HepG2 (cell line): ENCODE results near the gene PRKG1. TPM values are rescaled to one million over a fixed set of nuclear protein-coding genes. Genes with fewer than 3 reads are reported as not detected.

Source experiments
- ATAC-seq: fragments of 200-7000 bp; cut with Tn5 transposase; 3 replicates; pipeline ENCODE4 v1.9.1; 2020; ENCODE audit warnings: mild to moderate bottlenecking, moderate library complexity
- BruUV-seq: library from RNA; stranded (reverse); fragments of 400-500 nt; replicated peaks from 2 replicates; lab custom pipeline; 2021; lab: Mats Ljungman, UMichigan
- CTCF ChIA-PET: fragments of 300-600 bp; formaldehyde crosslinking; extraction: SDS; loops from one replicate; lab custom pipeline; 2021; ENCODE audit warnings: low total read pairs, inconsistent platforms, low intra/inter-chr PET ratio; lab: Yijun Ruan, JAX
- POLR2A ChIA-PET: fragments of 350-600 bp; sonication (Branson Sonifier 250); formaldehyde crosslinking; loops from one replicate; lab custom pipeline; 2020; ENCODE audit warnings: antibody characterized with exemption, inconsistent platforms; lab: Yijun Ruan, JAX
- DNase-seq: peaks from one replicate; pipeline ENCODE4 v3.0.0-alpha.2; 2015; ENCODE audit warnings: low spot score
- FAIRE-seq: peaks from 3 replicates; lab custom pipeline; 2011; peaks lifted over from hg19 to GRCh38; lab: Jason Lieb, UNC
- H2AFZ ChIP-seq: one replicate; pipeline ENCODE4 v1.6.1; 2011; ENCODE audit warnings: low read length, inconsistent platforms
- H3K27ac ChIP-seq: fragments of 300-600 bp; 3 replicates; pipeline ENCODE4 v1.8.0; 2011; ENCODE audit warnings: mixed run types, mild to moderate bottlenecking, mixed read lengths, low read length, inconsistent platforms; ENCODE audit not compliant: insufficient read depth; ENCODE audit errors: extremely low read length
- H3K27me3 ChIP-seq, 2 experiments: fragments of 200-600 bp in 1 of 2; 2 replicates in 1 of 2; 3 replicates in 1 of 2; pipeline versions ENCODE4 v1.6.0 to v1.8.0; 2011; ENCODE audit warnings: low read length in 2 of 2, mild to moderate bottlenecking in 2 of 2, moderate library complexity in 2 of 2, inconsistent platforms in 1 of 2; ENCODE audit not compliant: insufficient read depth in 2 of 2, control insufficient read depth in 1 of 2
- H3K36me3 ChIP-seq, 2 experiments: fragments of 200-600 bp in 1 of 2; replicated peaks in 1 of 2; 2 replicates in 1 of 2; 3 replicates in 1 of 2; pipeline versions ENCODE4 v1.5.1 to v1.8.0; 2011; ENCODE audit warnings: low read length in 2 of 2, inconsistent platforms in 1 of 2; ENCODE audit not compliant: insufficient read depth in 2 of 2, control insufficient read depth in 1 of 2
- H3K4me1 ChIP-seq: 2 replicates; pipeline ENCODE4 v1.5.1; 2012; ENCODE audit warnings: low read length, inconsistent platforms; ENCODE audit not compliant: insufficient read depth
- H3K4me2 ChIP-seq: 2 replicates; pipeline ENCODE4 v1.6.0; 2011; ENCODE audit warnings: low read depth, low read length, inconsistent platforms
- H3K4me3 ChIP-seq, 3 experiments: fragments of 200-600 bp in 1 of 3; sonication (generic), shearing (Covaris generic) in 1 of 3; replicated peaks in 1 of 3; 2 replicates each; pipeline ENCODE4 v1.5.1; 2011 to 2016; ENCODE audit warnings: low read length in 3 of 3, inconsistent platforms in 2 of 3, low read depth in 2 of 3, mild to moderate bottlenecking in 2 of 3, control low read depth in 1 of 3, mixed read lengths in 1 of 3; ENCODE audit not compliant: insufficient read depth in 1 of 3
- H3K79me2 ChIP-seq: one replicate; pipeline ENCODE4 v1.6.1; 2011; ENCODE audit warnings: low read length, inconsistent platforms; ENCODE audit not compliant: insufficient read depth
- H3K9ac ChIP-seq: 2 replicates; pipeline ENCODE4 v1.6.0; 2011; ENCODE audit warnings: mild to moderate bottlenecking, low read depth, low read length, inconsistent platforms; ENCODE audit not compliant: insufficient read depth
- H3K9me3 ChIP-seq: 2 replicates; pipeline ENCODE4 v1.5.1; 2012; ENCODE audit warnings: mild to moderate bottlenecking, low read length
- H4K20me1 ChIP-seq: 2 replicates; pipeline ENCODE4 v1.6.0; 2011; ENCODE audit warnings: inconsistent platforms, mild to moderate bottlenecking, low read length, moderate library complexity; ENCODE audit not compliant: insufficient read depth
- FIP1L1 ChIP-seq: fragments of 200-400 bp; formaldehyde crosslinking; IDR thresholded peaks from 2 replicates; pipeline ENCODE4 v1.6.1; 2018; ENCODE audit warnings: low read depth, mild to moderate bottlenecking, low read length, moderate library complexity, borderline replicate concordance; ENCODE audit not compliant: insufficient read depth
- HDAC6 ChIP-seq: fragments of 200-600 bp; sonication (generic); IDR thresholded peaks from 2 replicates; pipeline ENCODE4 v1.7.0; 2017; ENCODE audit warnings: mild to moderate bottlenecking, antibody characterized with exemption, low read length, low read depth
- LRRFIP1 ChIP-seq: sonication (generic); formaldehyde crosslinking; conservative IDR thresholded peaks from 2 replicates; pipeline ENCODE4 v1.4.0; 2020; ENCODE audit warnings: missing genetic modification reagents
- MAFK ChIP-seq, 2 experiments: IDR thresholded peaks in 1 of 2; conservative IDR thresholded peaks in 1 of 2; 2 replicates each; pipeline ENCODE4 v1.6.1; 2011; ENCODE audit warnings: improper control_type of control experiment in 2 of 2, low read length in 2 of 2
- NFE2L2 ChIP-seq: fragments of 150-350 bp; IDR thresholded peaks from 2 replicates; pipeline ENCODE4 v1.6.1; 2014; ENCODE audit warnings: low read length
- ZBTB21 ChIP-seq: sonication (generic); formaldehyde crosslinking; IDR thresholded peaks from 2 replicates; pipeline ENCODE4 v1.4.0; 2020; ENCODE audit warnings: missing genetic modification reagents
- WGBS: methylation state at CpG from one replicate; pipeline ENCODE4 v1.1.6; 2017; ENCODE audit warnings: low lambda C conversion rate; 5-methylcytosine and 5-hydroxymethylcytosine counted together
- in situ Hi-C: cut with HindIII; loops from 2 replicates; pipeline ENCODE4 v1.10.0; 2017; ENCODE audit warnings: low pct_unique_long_range_greater_than_20kb; ENCODE audit not compliant: extremely low pct_ligation_motif_present
- intact Hi-C: fragments of 100-400 bp; cut with micrococcal nuclease; formaldehyde crosslinking; loops from one replicate; pipeline ENCODE4 v1.10.0; 2022; ENCODE audit not compliant: unreplicated experiment
- polyA plus RNA-seq, 8 experiments: library from polyadenylated mRNA; depleted of rRNA in 3 of 8; stranded (reverse) in 7 of 8; unstranded in 1 of 8; fragments of >200 nt; fragmentation: Illumina TruSeq in 4 of 8; extraction: Trizol in 4 of 8; gene quantifications; 2 replicates each; pipeline versions ENCODE4 v1.2.1 to v1.2.3, GENCODE V29; 2011 to 2016; ENCODE audit warnings: low read depth in 4 of 8, missing spikeins in 1 of 8, mixed read lengths in 1 of 8; ENCODE audit not compliant: insufficient read depth in 1 of 8
- total RNA-seq, 5 experiments: library from RNA; depleted of rRNA; stranded (reverse); fragments of >200 nt; fragmentation: Illumina TruSeq; extraction: Trizol; gene quantifications; 2 replicates each; pipeline ENCODE4 v1.2.3, GENCODE V29; 2016; ENCODE audit warnings: low read depth in 1 of 5
- TF ChIP-seq, protein P1 (sequence below): sonication (generic); formaldehyde crosslinking; IDR thresholded peaks from 2 replicates; pipeline ENCODE4 v1.5.0; 2020; ENCODE audit warnings: mild to moderate bottlenecking, missing genetic modification reagents

Gene PRKG1
- total and polyA plus RNA-seq, 2 of the 13 experiments (the other 11 are each of a cell fraction or from before 2014, with no cell fraction given) = 0.01 TPM; not detected in 1

DNA sequence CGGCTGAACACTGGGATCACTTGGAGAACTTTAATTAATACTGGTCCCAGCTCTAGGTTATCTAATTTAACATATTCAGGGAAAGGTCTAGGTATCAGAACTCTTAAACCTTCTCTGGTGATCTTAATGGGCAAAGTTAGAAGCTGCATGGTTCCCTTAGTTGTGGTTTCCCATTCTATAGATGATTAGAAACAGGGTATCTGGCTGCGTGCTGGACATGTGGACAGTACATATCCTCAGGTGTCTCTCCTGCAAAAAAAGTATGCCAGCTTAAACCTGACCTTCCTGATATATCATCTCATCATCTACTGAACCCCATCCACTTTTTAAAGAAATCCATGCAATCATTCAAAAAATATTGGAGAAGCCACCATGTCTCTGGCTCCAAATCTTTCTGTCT is 955.3 kb downstream of the PRKG1 start (continued):
- TF ChIP-seq LRRFIP1 (CRISPR knock-in tag) (no peak), ZBTB21 (CRISPR knock-in tag) (no peak), HDAC6 (no peak)
- TF ChIP-seq, protein P1, sequence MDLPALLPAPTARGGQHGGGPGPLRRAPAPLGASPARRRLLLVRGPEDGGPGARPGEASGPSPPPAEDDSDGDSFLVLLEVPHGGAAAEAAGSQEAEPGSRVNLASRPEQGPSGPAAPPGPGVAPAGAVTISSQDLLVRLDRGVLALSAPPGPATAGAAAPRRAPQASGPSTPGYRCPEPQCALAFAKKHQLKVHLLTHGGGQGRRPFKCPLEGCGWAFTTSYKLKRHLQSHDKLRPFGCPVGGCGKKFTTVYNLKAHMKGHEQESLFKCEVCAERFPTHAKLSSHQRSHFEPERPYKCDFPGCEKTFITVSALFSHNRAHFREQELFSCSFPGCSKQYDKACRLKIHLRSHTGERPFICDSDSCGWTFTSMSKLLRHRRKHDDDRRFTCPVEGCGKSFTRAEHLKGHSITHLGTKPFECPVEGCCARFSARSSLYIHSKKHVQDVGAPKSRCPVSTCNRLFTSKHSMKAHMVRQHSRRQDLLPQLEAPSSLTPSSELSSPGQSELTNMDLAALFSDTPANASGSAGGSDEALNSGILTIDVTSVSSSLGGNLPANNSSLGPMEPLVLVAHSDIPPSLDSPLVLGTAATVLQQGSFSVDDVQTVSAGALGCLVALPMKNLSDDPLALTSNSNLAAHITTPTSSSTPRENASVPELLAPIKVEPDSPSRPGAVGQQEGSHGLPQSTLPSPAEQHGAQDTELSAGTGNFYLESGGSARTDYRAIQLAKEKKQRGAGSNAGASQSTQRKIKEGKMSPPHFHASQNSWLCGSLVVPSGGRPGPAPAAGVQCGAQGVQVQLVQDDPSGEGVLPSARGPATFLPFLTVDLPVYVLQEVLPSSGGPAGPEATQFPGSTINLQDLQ (CRISPR knock-in tag) = no peak

DNA sequence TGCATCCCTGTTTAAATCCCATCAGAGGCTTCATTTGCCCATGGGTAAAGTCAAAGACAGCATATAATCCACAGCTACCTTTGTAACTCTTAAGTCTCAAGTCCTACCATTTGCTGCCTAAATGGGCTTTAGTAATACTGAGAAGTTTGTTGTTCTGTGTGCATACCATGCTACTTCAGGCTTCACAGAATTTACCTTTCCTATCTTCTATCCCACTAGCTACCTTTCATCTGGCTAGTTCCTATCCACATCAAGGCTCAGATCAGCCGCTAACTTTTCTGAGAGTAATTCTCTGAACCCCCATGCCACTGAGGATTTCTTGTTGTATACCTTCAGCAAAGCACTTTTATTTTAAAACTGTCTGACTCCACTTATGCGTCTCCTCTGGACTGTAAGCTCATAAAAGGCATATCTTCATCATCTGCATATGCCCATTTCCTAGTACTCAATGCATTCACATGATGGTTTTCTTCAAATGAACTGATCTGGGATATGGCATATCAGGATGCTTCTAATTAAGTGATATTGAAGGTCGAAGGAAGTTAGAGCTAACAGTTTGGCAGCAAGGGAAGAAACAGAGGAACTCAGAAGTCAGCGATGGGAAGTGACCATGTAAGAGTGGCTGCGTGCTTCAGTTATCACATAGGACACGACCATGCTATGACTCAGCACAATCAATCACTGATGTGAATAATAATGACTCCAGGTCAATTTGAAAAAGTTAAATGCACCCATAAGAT is 955.9 kb downstream of the PRKG1 start:
- BruUV-seq = no TSS peak
- 3% methylated on average over 6 of the region's 6 CpGs for WGBS
- ChIA-PET POLR2A (no interaction called here), CTCF (no interaction called here)
- FAIRE-seq = no peak
- Histone ChIP-seq H3K9ac (no peak overlapping the region), H3K4me3 (no peak overlapping the region), H3K4me1 (no peaks in the 10 kb centered on the region), H3K27me3 (no peaks in the 10 kb centered on the region; a peak in 1 of 5 replicates), H3K4me2 (no peak overlapping the region), H3K36me3 (no peaks in the 10 kb centered on the region), H3K9me3 (no peaks in the 10 kb centered on the region), H2AFZ (no peak overlapping the region), H3K27ac (no peak overlapping the region), H3K79me2 (no peaks in the 10 kb centered on the region), H4K20me1 (no peaks in the 10 kb centered on the region)
- TF ChIP-seq NFE2L2 = peak; percentile 63; the same call in 1 of the 2 replicates
- TF ChIP-seq MAFK (conservative IDR thresholded peaks at IDR 0.05 in 1 of 2, IDR thresholded peaks at IDR 0.05 in 1 of 2; ENCODE audit: low read length in 2 of 2) = peak in 1 of 2 experiments; percentile 22; a peak in 1 of 4 replicates
- no peak for TF ChIP-seq FIP1L1
- DNase-seq = no peak
- ATAC-seq = no peak
- in situ Hi-C loops (no loop called here), intact Hi-C loops (no loop called here)
